ENCODE results near the gene REXO1.

DNA sequence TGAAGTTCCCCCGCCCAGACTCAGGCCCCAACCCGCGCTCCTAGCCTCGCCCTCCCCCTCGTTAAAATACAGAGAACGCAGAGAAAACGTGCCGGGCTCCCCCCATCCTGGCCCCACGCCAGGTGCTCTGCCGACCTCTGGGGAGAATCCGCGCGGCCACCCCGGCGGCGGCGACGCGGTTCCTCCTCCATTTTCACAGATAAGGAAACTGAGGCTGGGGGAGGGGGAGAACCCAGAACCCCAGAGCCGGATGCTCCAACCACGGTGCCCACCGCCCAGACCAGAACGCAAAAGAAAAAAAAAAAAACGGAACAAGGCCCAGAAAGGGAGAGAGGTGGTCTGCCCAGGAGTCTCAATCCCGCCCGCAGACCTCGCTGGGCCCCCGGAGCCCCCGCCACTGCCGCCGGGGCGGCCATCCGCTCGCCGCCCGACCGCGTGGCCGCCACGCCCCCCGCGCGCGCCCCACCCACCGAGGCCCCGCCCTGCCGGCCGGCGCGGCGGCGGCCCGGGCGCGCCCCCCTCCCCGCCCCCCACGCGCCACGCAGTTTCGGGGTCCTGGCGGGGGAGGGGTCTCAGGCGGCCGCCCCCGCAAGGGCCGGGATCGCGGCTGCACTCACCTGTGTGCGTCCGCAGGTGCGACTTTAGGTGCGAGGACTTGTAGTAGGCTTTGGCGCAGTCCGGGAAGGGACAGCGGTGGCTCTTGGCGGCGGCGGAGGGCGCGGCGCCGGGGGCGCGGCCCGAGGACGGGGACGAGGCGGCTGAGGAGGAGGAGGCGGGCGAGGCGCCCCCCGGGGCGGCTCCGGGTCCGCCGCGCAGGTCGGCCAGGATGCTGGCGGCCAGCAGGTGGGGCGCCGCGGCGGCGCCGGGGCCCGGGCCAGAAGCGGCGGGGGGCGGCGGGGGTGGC lies 14.4 kb upstream of the REXO1 start:
- TF ChIP-seq POLR2A (IDR thresholded peaks at IDR 0.05) (no peak), POLR2AphosphoS5 (IDR thresholded peaks at IDR 0.05) (no peak)
- TF ChIP-seq, protein P1, sequence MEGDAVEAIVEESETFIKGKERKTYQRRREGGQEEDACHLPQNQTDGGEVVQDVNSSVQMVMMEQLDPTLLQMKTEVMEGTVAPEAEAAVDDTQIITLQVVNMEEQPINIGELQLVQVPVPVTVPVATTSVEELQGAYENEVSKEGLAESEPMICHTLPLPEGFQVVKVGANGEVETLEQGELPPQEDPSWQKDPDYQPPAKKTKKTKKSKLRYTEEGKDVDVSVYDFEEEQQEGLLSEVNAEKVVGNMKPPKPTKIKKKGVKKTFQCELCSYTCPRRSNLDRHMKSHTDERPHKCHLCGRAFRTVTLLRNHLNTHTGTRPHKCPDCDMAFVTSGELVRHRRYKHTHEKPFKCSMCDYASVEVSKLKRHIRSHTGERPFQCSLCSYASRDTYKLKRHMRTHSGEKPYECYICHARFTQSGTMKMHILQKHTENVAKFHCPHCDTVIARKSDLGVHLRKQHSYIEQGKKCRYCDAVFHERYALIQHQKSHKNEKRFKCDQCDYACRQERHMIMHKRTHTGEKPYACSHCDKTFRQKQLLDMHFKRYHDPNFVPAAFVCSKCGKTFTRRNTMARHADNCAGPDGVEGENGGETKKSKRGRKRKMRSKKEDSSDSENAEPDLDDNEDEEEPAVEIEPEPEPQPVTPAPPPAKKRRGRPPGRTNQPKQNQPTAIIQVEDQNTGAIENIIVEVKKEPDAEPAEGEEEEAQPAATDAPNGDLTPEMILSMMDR (IDR thresholded peaks at IDR 0.05), result no peak

Data from transverse colon (tissue), 4 donors.